GM12865 (cell line): ENCODE measurements around the gene GTF3C1.

ENCODE experiments used
- DNase-seq: peaks from one replicate; pipeline ENCODE4 v3.0.0; 2010; ENCODE audit warnings: low read depth
- H3K4me3 ChIP-seq: 2 replicates; pipeline ENCODE4 v1.5.1; 2011; ENCODE audit warnings: mild to moderate bottlenecking, low read depth, low read length, control low read depth
- TF ChIP-seq, protein P1 (sequence below): IDR thresholded peaks from 2 replicates; pipeline ENCODE4 v1.5.1; 2011; ENCODE audit warnings: low read length, control low read depth, low read depth, inconsistent platforms; ENCODE audit not compliant: insufficient read depth; ENCODE audit errors: missing control alignments

The GTF3C1 gene, protein sequence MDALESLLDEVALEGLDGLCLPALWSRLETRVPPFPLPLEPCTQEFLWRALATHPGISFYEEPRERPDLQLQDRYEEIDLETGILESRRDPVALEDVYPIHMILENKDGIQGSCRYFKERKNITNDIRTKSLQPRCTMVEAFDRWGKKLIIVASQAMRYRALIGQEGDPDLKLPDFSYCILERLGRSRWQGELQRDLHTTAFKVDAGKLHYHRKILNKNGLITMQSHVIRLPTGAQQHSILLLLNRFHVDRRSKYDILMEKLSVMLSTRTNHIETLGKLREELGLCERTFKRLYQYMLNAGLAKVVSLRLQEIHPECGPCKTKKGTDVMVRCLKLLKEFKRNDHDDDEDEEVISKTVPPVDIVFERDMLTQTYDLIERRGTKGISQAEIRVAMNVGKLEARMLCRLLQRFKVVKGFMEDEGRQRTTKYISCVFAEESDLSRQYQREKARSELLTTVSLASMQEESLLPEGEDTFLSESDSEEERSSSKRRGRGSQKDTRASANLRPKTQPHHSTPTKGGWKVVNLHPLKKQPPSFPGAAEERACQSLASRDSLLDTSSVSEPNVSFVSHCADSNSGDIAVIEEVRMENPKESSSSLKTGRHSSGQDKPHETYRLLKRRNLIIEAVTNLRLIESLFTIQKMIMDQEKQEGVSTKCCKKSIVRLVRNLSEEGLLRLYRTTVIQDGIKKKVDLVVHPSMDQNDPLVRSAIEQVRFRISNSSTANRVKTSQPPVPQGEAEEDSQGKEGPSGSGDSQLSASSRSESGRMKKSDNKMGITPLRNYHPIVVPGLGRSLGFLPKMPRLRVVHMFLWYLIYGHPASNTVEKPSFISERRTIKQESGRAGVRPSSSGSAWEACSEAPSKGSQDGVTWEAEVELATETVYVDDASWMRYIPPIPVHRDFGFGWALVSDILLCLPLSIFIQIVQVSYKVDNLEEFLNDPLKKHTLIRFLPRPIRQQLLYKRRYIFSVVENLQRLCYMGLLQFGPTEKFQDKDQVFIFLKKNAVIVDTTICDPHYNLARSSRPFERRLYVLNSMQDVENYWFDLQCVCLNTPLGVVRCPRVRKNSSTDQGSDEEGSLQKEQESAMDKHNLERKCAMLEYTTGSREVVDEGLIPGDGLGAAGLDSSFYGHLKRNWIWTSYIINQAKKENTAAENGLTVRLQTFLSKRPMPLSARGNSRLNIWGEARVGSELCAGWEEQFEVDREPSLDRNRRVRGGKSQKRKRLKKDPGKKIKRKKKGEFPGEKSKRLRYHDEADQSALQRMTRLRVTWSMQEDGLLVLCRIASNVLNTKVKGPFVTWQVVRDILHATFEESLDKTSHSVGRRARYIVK (N-terminal part only)

GRCh38 chr16:27549746-27550581 lies at the start of gene GTF3C1, which contains the start of gene KATNIP:
Gene GTF3C1 (minus strand): TSS chr16:27549913. CDS start chr16:27549890, 23 bp downstream.
Gene KATNIP (plus strand): TSS chr16:27550144. CDS start chr16:27550171, 27 bp downstream.
- peak within 1 kb of the TSS; percentile 88 for H3K4me3 ChIP-seq
- TF ChIP-seq, protein P1, sequence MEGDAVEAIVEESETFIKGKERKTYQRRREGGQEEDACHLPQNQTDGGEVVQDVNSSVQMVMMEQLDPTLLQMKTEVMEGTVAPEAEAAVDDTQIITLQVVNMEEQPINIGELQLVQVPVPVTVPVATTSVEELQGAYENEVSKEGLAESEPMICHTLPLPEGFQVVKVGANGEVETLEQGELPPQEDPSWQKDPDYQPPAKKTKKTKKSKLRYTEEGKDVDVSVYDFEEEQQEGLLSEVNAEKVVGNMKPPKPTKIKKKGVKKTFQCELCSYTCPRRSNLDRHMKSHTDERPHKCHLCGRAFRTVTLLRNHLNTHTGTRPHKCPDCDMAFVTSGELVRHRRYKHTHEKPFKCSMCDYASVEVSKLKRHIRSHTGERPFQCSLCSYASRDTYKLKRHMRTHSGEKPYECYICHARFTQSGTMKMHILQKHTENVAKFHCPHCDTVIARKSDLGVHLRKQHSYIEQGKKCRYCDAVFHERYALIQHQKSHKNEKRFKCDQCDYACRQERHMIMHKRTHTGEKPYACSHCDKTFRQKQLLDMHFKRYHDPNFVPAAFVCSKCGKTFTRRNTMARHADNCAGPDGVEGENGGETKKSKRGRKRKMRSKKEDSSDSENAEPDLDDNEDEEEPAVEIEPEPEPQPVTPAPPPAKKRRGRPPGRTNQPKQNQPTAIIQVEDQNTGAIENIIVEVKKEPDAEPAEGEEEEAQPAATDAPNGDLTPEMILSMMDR, result no peak
- peak; percentile 99 for DNase-seq

DNA sequence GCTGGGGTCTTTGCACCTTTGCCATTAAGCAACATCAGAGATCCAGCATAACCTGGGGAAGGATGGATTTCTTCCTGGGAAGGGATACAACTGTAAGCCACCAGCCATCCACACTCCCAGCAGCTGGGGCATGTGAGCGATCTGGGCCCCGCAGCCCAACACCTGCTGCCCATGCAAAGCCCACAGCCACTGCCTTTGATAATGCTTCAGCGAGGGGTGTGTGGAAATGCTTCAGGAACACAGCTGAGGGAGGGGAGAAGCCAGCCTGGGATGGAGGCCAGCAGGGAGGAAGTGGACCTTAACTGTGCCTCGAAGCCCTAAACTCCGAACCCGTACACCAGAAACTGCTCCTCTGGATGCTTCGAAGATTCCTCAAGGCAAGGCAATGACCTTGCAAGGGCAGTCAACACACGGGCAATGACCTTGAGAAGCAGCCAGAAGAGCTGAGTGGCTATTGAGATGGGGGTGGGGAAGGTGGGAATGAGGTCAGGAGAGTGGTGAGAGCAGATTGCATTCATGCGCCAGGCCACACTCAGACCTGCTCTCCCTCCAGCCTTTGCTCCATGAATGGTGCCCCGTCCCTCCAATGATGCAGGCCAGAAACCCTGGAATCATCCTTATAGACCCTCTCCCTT lies 49.3 kb upstream of the GTF3C1 start:
- TF ChIP-seq, protein P1, result no peak
- no peak overlapping the region for H3K4me3 ChIP-seq
- DNase-seq, result no peak

GRCh38 chr16:27598220-27598619 lies 48.5 kb upstream of the GTF3C1 start:
- no peak for DNase-seq
- H3K4me3 ChIP-seq, result no peak overlapping the region
- TF ChIP-seq, protein P1, result no peak

DNA sequence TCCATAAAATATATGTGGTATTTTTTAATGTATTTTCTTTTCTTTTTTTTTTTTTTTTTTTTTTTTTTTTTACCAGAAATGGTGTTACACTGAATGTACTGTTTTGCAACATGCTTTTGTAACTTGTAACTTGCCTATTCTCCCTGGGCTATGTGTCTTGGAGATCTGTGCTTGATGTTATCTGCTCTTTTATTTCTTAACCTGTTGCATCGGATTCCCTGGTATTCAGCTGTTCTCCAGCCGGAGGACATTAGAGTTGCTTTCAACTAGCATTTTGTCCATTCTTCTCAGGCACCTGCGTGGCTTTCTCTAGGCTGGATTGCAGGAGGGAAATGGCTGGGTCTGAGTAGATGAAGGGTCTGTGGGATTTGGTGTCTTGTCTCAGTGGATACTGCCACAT lies 47.6 kb upstream of the GTF3C1 start:
- TF ChIP-seq, protein P1, result no peak
- DNase-seq, result no peak
- no peak overlapping the region for H3K4me3 ChIP-seq

- H3K4me3 ChIP-seq, result no peak overlapping the region
- TF ChIP-seq, protein P1, result no peak
- no peak for DNase-seq
Measured at GRCh38 chr16:27596411-27596810, 46.7 kb upstream of the GTF3C1 start.

- TF ChIP-seq, protein P1, result no peak
- DNase-seq, result no peak
- no peak overlapping the region for H3K4me3 ChIP-seq
Measured at GRCh38 chr16:27595993-27596392, 46.3 kb upstream of the GTF3C1 start.
